ENCODE data around the gene B4GALT5. TPM values are rescaled to one million over a fixed set of nuclear protein-coding genes. Genes with fewer than 3 reads are reported as not detected.
A peak's percentile ranks its signal among the peaks of the same experiment; 100 is the strongest.
"Not testable (repeated sequence)": the region's sequence is repeated elsewhere in the genome, so short reads cannot be mapped to it uniquely, and the experiment has no call there.

The B4GALT5 gene
- total RNA-seq, 3 donors from 2014 or later: 16.8 to 33.8 (median 22.1) TPM

DNA sequence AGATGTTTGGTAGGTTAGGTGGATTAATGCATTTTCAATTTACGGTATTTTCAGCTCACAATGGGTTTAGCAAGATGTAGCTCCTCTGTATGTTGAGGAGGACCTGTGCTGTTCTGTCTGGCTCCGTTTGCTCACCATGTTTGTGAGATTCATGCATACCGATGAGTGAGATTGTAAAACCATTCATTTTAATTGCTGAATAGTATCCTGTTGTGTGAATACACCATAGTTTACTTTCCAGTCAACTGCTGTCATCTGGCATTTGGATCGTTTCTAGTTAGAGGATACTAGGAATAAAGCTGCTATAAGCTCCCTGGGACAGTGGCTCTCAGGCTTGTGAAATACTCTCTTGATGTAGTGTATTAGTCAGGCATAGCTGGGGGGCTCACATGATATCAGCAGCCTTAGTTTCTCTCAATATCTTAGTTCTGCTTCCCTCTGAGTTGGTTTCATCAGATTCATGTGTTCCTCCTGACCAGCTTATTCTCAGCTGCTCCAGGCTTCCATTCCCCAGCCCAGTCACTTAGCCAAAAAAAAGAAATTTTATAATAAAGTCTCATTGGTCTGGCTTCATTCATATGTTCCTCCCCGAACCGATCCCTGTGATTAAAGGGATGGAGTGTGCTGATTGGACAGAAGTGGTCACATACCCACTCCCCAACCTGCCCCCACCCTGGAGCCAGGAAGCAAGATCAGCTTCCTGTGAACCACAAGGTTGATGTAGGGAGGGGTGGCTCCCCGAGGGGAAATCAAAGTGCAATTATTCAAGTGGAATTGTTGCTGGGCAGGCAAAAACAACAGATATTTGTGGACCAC lies 10.9 kb upstream of the B4GALT5 start:
- TF ChIP-seq POLR2A (IDR thresholded peaks at IDR 0.05) (no peak), POLR2AphosphoS5 (IDR thresholded peaks at IDR 0.05) (peak in 2 of 3 donors; percentile 45 to 51)
- no peak overlapping the region for H3K4me3 ChIP-seq
- peak overlapping the region; percentile 55 to 64 for H3K27ac ChIP-seq
- no peaks in the 10 kb centered on the region for H3K4me1 ChIP-seq
- H3K36me3 ChIP-seq: no peaks in the 10 kb centered on the region
- no peaks in the 10 kb centered on the region for H3K9me3 ChIP-seq
- no peaks in the 10 kb centered on the region for H3K27me3 ChIP-seq
- intact Hi-C loops (cut with DNase I; ENCODE audit: low total_unique reads): no loop called here
- DNase-seq (ENCODE audit: low spot score in 2 of 2): peak in 1 of 2 donors; percentile 48

DNA sequence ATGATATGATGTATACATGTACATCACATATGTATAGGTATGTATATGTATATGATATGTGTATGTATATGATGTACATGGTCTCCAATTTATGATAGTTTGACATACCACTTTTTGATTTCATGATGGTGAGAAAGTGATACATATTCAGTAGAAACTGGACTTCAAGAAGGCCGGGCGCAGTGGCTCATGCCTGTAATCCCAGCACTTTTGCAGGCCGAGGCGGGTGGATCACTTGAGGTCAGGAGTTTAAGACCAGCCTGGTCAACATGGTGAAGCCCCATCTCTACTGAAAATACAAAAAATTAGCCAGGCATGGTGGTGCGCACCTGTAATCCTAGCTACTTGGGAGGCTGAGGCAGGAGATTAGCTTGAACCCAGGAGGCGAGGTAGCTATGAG lies 10.1 kb upstream of the B4GALT5 start:
- intact Hi-C loops (cut with DNase I; ENCODE audit: low total_unique reads); H3K27me3 ChIP-seq; H3K4me1 ChIP-seq; H3K36me3 ChIP-seq; H3K27ac ChIP-seq; H3K9me3 ChIP-seq; H3K4me3 ChIP-seq; DNase-seq (ENCODE audit: low spot score in 2 of 2): not testable (repeated sequence)

- H3K9me3 ChIP-seq; H3K4me1 ChIP-seq; H3K27me3 ChIP-seq; intact Hi-C loops (cut with DNase I; ENCODE audit: low total_unique reads); H3K27ac ChIP-seq; DNase-seq (ENCODE audit: low spot score in 2 of 2); H3K4me3 ChIP-seq; H3K36me3 ChIP-seq: not testable (repeated sequence)
Observed at GRCh38 chr20:49721326-49721725, 7.6 kb upstream of the B4GALT5 start.

GRCh38 chr20:49715466-49715865 lies 1.8 kb upstream of the B4GALT5 start:
- Histone ChIP-seq H3K4me3 (no peak overlapping the region), H3K36me3 (no peaks in the 10 kb centered on the region), H3K4me1 (peaks cover 0 to 7% of the 10 kb centered on the region in 2 donors), H3K9me3 (no peaks in the 10 kb centered on the region), H3K27me3 (no peaks in the 10 kb centered on the region), H3K27ac (no peak overlapping the region)
- DNase-seq (ENCODE audit: low spot score in 2 of 2): no peak
- intact Hi-C loops (cut with DNase I; ENCODE audit: low total_unique reads): no loop called here
- TF ChIP-seq POLR2AphosphoS5 (IDR thresholded peaks at IDR 0.05) (no peak), POLR2A (IDR thresholded peaks at IDR 0.05) (no peak)
- TF ChIP-seq, protein P1, sequence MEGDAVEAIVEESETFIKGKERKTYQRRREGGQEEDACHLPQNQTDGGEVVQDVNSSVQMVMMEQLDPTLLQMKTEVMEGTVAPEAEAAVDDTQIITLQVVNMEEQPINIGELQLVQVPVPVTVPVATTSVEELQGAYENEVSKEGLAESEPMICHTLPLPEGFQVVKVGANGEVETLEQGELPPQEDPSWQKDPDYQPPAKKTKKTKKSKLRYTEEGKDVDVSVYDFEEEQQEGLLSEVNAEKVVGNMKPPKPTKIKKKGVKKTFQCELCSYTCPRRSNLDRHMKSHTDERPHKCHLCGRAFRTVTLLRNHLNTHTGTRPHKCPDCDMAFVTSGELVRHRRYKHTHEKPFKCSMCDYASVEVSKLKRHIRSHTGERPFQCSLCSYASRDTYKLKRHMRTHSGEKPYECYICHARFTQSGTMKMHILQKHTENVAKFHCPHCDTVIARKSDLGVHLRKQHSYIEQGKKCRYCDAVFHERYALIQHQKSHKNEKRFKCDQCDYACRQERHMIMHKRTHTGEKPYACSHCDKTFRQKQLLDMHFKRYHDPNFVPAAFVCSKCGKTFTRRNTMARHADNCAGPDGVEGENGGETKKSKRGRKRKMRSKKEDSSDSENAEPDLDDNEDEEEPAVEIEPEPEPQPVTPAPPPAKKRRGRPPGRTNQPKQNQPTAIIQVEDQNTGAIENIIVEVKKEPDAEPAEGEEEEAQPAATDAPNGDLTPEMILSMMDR (IDR thresholded peaks at IDR 0.05): no peak

- H3K36me3 ChIP-seq: no peaks in the 10 kb centered on the region
Observed at GRCh38 chr20:49712996-49713752, 504 bp downstream of the B4GALT5 start.

GRCh38 chr20:49712646-49712995 lies 1.1 kb downstream of the B4GALT5 start:
- no peaks in the 10 kb centered on the region for H3K9me3 ChIP-seq
- DNase-seq (ENCODE audit: low spot score in 2 of 2): no peak
- H3K27me3 ChIP-seq: no peaks in the 10 kb centered on the region
- peak overlapping the region; percentile 89 to 97 for H3K27ac ChIP-seq
- peaks cover 0 to 7% of the 10 kb centered on the region in 2 donors for H3K4me1 ChIP-seq
- TF ChIP-seq POLR2AphosphoS5 (IDR thresholded peaks at IDR 0.05) (no peak), POLR2A (IDR thresholded peaks at IDR 0.05) (no peak)
- TF ChIP-seq, protein P1 (IDR thresholded peaks at IDR 0.05): no peak
- H3K4me3 ChIP-seq: peak overlapping the region; percentile 86 to 91 (median 90)
- no peaks in the 10 kb centered on the region for H3K36me3 ChIP-seq
- intact Hi-C loops (cut with DNase I; ENCODE audit: low total_unique reads): no loop called here

More at GRCh38 chr20:49712996-49713752, 504 bp downstream of the B4GALT5 start:
- intact Hi-C loops (cut with DNase I; ENCODE audit: low total_unique reads): no loop called here
- TF ChIP-seq, protein P1 (IDR thresholded peaks at IDR 0.05): peak in 1 of 3 donors; percentile 10
- no peak for TF ChIP-seq POLR2A (IDR thresholded peaks at IDR 0.05)
- Histone ChIP-seq H3K27me3 (no peaks in the 10 kb centered on the region), H3K4me1 (peaks cover 0 to 7% of the 10 kb centered on the region in 2 donors), H3K9me3 (no peaks in the 10 kb centered on the region), H3K4me3 (peak overlapping the region; percentile 86 to 91 (median 90)), H3K27ac (peak overlapping the region; percentile 89 to 97)
- DNase-seq (ENCODE audit: low spot score in 2 of 2): peak in 1 of 2 donors; percentile 26

Measured in breast epithelium (tissue), 4 donors.